ENCODE results near the gene DUSP6. TPM values are rescaled to one million over a fixed set of nuclear protein-coding genes. Genes with fewer than 3 reads are reported as not detected.

The DUSP6 gene
- total and polyA plus RNA-seq, 2 donors (not counting 1 experiment from before 2014, with no cell fraction given), result 3.2 to 42.2 TPM

- Histone ChIP-seq H3K4me1 (ENCODE audit: control insufficient read depth in 2 of 2, insufficient read depth in 2 of 2, low read length in 2 of 2) (peaks cover 0 to 2% of the 10 kb centered on the region in 2 donors), H3K36me3 (replicated peaks in 1 of 2; ENCODE audit: control extremely low read depth in 1 of 2, control insufficient read depth in 1 of 2, extremely low read depth in 1 of 2, insufficient read depth in 2 of 2, low read length in 1 of 2) (no peaks in the 10 kb centered on the region), H3K9ac (ENCODE audit: low read length) (no peak overlapping the region), H3K27me3 (replicated peaks in 1 of 4; ENCODE audit: control extremely low read depth in 1 of 4, control insufficient read depth in 3 of 4, insufficient read depth in 4 of 4, low read length in 3 of 4) (no peaks in the 10 kb centered on the region), H3K27ac (ENCODE audit: low read length in 2 of 2) (no peak overlapping the region), H3K79me2 (ENCODE audit: control insufficient read depth, insufficient read depth, low read length) (no peaks in the 10 kb centered on the region), H4K20me1 (ENCODE audit: control insufficient read depth, insufficient read depth, low read length, poor library complexity, severe bottlenecking) (no peaks in the 10 kb centered on the region), H3K9me3 (ENCODE audit: control extremely low read depth in 1 of 3, control insufficient read depth in 2 of 3, insufficient read depth in 1 of 3, low read length in 2 of 3) (no peaks in the 10 kb centered on the region), H3K4me2 (replicated peaks; ENCODE audit: low read depth, low read length, poor library complexity, severe bottlenecking) (no peak overlapping the region), H2AFZ (ENCODE audit: insufficient read depth, low read depth, low read length, poor library complexity, severe bottlenecking) (no peak overlapping the region), H3K4me3 (ENCODE audit: control extremely low read depth in 1 of 5, extremely low read depth in 1 of 5, insufficient read depth in 1 of 5, low read depth in 2 of 5, low read length in 4 of 5) (no peak overlapping the region)
- 93% methylated on average over 1 of the region's 3 CpGs for WGBS (ENCODE audit: insufficient coverage)
- Mint-ChIP-seq H3K27ac (no peak overlapping the region), H3K9me3 (ENCODE audit: insufficient read depth) (no peaks in the 10 kb centered on the region), H3K4me1 (peaks cover 5% of the 10 kb centered on the region), H3K4me3 (no peak overlapping the region), H3K27me3 (peaks cover 5% of the 10 kb centered on the region)
- DNase-seq (no peak), ATAC-seq (ENCODE audit: low read depth) (no peak)
- CTCF ChIA-PET, result no interaction called here
- intact Hi-C loops (cut with micrococcal nuclease), result no loop called here
- TF ChIP-seq CTCF (IDR thresholded peaks at IDR 0.05), result no peak
- no peak for TF ChIP-seq EZH2 (IDR thresholded peaks at IDR 0.05; ENCODE audit: borderline replicate concordance, insufficient read depth, low read depth, low read length, poor library complexity, severe bottlenecking)
- POLR2A ChIA-PET, result no interaction called here
These were observed 42.9 kb downstream of the DUSP6 start for GRCh38 chr12:89309440-89309802.

GRCh38 chr12:89307474-89308253 lies 44.6 kb downstream of the DUSP6 start:
- H3K27ac Mint-ChIP-seq, result no peak overlapping the region
- no peak overlapping the region for H2AFZ ChIP-seq (ENCODE audit: insufficient read depth, low read depth, low read length, poor library complexity, severe bottlenecking)
- ChIA-PET CTCF (no interaction called here), POLR2A (no interaction called here)
- H3K4me3 ChIP-seq (ENCODE audit: control extremely low read depth in 1 of 5, extremely low read depth in 1 of 5, insufficient read depth in 1 of 5, low read depth in 2 of 5, low read length in 4 of 5), result no peak overlapping the region
- TF ChIP-seq CTCF (IDR thresholded peaks at IDR 0.05), result no peak
- no peak for TF ChIP-seq EZH2 (IDR thresholded peaks at IDR 0.05; ENCODE audit: borderline replicate concordance, insufficient read depth, low read depth, low read length, poor library complexity, severe bottlenecking)
- intact Hi-C loops (cut with micrococcal nuclease), result no loop called here
- H3K9ac ChIP-seq (ENCODE audit: low read length), result no peak overlapping the region
- H3K4me1 Mint-ChIP-seq, result peaks cover 1% of the 10 kb centered on the region
- DNase-seq (no peak), ATAC-seq (ENCODE audit: low read depth) (no peak)
- H3K4me3 Mint-ChIP-seq, result no peak overlapping the region
- no peaks in the 10 kb centered on the region for H3K9me3 Mint-ChIP-seq (ENCODE audit: insufficient read depth)
- WGBS (ENCODE audit: insufficient coverage), result 97% methylated on average over 5 of the region's 9 CpGs
- H3K79me2 ChIP-seq (ENCODE audit: control insufficient read depth, insufficient read depth, low read length), result no peaks in the 10 kb centered on the region
- no peak overlapping the region for H3K4me2 ChIP-seq (replicated peaks; ENCODE audit: low read depth, low read length, poor library complexity, severe bottlenecking)
- no peaks in the 10 kb centered on the region for H3K27me3 ChIP-seq (replicated peaks in 1 of 4; ENCODE audit: control extremely low read depth in 1 of 4, control insufficient read depth in 3 of 4, insufficient read depth in 4 of 4, low read length in 3 of 4)
- H3K9me3 ChIP-seq (ENCODE audit: control extremely low read depth in 1 of 3, control insufficient read depth in 2 of 3, insufficient read depth in 1 of 3, low read length in 2 of 3), result no peaks in the 10 kb centered on the region
- peaks cover 5% of the 10 kb centered on the region for H3K27me3 Mint-ChIP-seq
- no peak overlapping the region for H3K27ac ChIP-seq (ENCODE audit: low read length in 2 of 2)
- no peaks in the 10 kb centered on the region for H3K4me1 ChIP-seq (ENCODE audit: control insufficient read depth in 2 of 2, insufficient read depth in 2 of 2, low read length in 2 of 2)
- H4K20me1 ChIP-seq (ENCODE audit: control insufficient read depth, insufficient read depth, low read length, poor library complexity, severe bottlenecking), result no peaks in the 10 kb centered on the region
- no peaks in the 10 kb centered on the region for H3K36me3 ChIP-seq (replicated peaks in 1 of 2; ENCODE audit: control extremely low read depth in 1 of 2, control insufficient read depth in 1 of 2, extremely low read depth in 1 of 2, insufficient read depth in 2 of 2, low read length in 1 of 2)
